ENCODE results near the gene FNDC3B.

GRCh38 chr3:172340583-172340982 is 301.2 kb downstream of the FNDC3B start:
- TF ChIP-seq CTCF (IDR thresholded peaks at IDR 0.05) (no peak), POLR2A (IDR thresholded peaks at IDR 0.05) (no peak), POLR2AphosphoS5 (IDR thresholded peaks at IDR 0.05) (no peak), EP300 (IDR thresholded peaks at IDR 0.05) (no peak)
